ENCODE results near the gene HYLS1.

The HYLS1 gene

GRCh38 chr11:125872138-125872491 lies 15.4 kb upstream of the HYLS1 start:
- FAIRE-seq (no peak), DNase-seq (ENCODE audit: insufficient read length, low spot score) (no peak)
- TF ChIP-seq, protein P1, sequence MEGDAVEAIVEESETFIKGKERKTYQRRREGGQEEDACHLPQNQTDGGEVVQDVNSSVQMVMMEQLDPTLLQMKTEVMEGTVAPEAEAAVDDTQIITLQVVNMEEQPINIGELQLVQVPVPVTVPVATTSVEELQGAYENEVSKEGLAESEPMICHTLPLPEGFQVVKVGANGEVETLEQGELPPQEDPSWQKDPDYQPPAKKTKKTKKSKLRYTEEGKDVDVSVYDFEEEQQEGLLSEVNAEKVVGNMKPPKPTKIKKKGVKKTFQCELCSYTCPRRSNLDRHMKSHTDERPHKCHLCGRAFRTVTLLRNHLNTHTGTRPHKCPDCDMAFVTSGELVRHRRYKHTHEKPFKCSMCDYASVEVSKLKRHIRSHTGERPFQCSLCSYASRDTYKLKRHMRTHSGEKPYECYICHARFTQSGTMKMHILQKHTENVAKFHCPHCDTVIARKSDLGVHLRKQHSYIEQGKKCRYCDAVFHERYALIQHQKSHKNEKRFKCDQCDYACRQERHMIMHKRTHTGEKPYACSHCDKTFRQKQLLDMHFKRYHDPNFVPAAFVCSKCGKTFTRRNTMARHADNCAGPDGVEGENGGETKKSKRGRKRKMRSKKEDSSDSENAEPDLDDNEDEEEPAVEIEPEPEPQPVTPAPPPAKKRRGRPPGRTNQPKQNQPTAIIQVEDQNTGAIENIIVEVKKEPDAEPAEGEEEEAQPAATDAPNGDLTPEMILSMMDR (IDR thresholded peaks at IDR 0.05; ENCODE audit: insufficient read depth, missing control alignments) = no peak

GRCh38 chr11:125873881-125874555 lies 13.4 kb upstream of the HYLS1 start:
- DNase-seq (ENCODE audit: insufficient read length, low spot score) (no peak), FAIRE-seq (no peak)
- TF ChIP-seq, protein P1 (IDR thresholded peaks at IDR 0.05; ENCODE audit: insufficient read depth, missing control alignments) = no peak

- FAIRE-seq (peak; percentile 75), DNase-seq (ENCODE audit: insufficient read length, low spot score) (peak; percentile 33)
- TF ChIP-seq, protein P1 (IDR thresholded peaks at IDR 0.05; ENCODE audit: insufficient read depth, missing control alignments) = peak; percentile 89
Observed at GRCh38 chr11:125874556-125875124, 12.8 kb upstream of the HYLS1 start.

GRCh38 chr11:125881291-125881690 lies 6.2 kb upstream of the HYLS1 start:
- TF ChIP-seq, protein P1 (IDR thresholded peaks at IDR 0.05; ENCODE audit: insufficient read depth, missing control alignments) = no peak
- FAIRE-seq (no peak), DNase-seq (ENCODE audit: insufficient read length, low spot score) (no peak)

- TF ChIP-seq, protein P1 (IDR thresholded peaks at IDR 0.05; ENCODE audit: insufficient read depth, missing control alignments) = no peak
- FAIRE-seq (no peak), DNase-seq (ENCODE audit: insufficient read length, low spot score) (no peak)
Observed at GRCh38 chr11:125883375-125883774, 4.1 kb upstream of the HYLS1 start.

- DNase-seq (ENCODE audit: insufficient read length, low spot score) = no peak
- TF ChIP-seq, protein P1 (IDR thresholded peaks at IDR 0.05; ENCODE audit: insufficient read depth, missing control alignments) = no peak
- FAIRE-seq = no peak
Observed at GRCh38 chr11:125886997-125887372, 483 bp upstream of the HYLS1 start.

DNA sequence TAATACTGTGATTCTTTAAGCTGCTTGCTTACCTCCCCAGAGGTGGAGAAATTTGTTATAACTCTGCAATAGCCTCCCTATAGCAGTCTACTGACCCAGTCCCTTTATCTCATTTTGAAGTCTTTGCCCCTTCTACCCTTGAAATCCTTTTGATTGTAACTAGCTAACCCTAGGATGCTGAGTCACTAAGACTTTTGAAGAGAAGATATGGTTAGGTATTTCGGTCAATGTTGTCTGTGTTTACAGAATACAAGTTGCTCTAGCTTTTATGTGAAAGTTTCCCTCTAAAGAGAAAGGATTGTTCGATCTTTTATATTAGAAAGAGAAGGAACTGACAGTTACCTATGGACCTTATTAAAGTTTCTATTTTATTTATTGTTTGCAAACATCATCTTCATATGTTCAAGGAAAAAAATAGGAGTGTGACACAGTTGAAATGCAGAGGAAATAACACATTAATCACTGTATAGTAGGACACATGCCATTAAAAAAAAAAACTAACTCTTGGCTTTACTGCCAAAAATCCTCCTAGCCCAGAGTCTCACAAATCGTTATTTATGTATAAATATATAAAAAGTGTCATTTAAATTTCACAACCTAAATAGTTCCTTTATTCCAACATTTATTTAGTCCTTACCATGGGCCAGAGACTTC lies 3.1 kb downstream of the HYLS1 start:
- FAIRE-seq (no peak), DNase-seq (ENCODE audit: insufficient read length, low spot score) (no peak)
- TF ChIP-seq, protein P1 (IDR thresholded peaks at IDR 0.05; ENCODE audit: insufficient read depth, missing control alignments) = no peak
